ENCODE data around the gene TMEM247.

DNA sequence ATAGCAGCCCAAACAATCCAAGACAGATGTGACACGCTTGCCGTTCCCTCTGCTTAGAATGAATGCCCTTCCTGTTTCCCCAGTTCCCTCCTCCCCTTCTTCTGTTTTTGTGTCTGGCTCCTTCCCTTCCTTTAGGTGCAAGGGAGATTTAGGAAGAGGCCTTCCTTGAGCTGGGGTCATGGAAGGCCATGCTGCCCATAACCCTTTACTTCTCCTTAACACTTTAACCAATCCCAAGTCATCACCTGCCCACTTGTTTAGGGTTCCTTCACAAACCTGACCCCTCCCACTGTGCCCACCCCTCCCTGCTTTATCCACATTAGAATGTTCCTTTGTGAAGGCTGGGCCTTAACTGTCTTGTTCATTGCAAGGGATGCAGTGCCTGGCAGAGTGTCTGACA, 24.9 kb downstream of the TMEM247 start:
- TF ChIP-seq, protein P1, sequence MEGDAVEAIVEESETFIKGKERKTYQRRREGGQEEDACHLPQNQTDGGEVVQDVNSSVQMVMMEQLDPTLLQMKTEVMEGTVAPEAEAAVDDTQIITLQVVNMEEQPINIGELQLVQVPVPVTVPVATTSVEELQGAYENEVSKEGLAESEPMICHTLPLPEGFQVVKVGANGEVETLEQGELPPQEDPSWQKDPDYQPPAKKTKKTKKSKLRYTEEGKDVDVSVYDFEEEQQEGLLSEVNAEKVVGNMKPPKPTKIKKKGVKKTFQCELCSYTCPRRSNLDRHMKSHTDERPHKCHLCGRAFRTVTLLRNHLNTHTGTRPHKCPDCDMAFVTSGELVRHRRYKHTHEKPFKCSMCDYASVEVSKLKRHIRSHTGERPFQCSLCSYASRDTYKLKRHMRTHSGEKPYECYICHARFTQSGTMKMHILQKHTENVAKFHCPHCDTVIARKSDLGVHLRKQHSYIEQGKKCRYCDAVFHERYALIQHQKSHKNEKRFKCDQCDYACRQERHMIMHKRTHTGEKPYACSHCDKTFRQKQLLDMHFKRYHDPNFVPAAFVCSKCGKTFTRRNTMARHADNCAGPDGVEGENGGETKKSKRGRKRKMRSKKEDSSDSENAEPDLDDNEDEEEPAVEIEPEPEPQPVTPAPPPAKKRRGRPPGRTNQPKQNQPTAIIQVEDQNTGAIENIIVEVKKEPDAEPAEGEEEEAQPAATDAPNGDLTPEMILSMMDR (IDR thresholded peaks at IDR 0.05) = no peak
- TF ChIP-seq POLR2A (IDR thresholded peaks at IDR 0.05) (no peak), POLR2AphosphoS5 (IDR thresholded peaks at IDR 0.05) (no peak)
